Trophoblast cell (in vitro differentiated cells and primary cell): Measurements from ENCODE around the gene ZC3H12D.

Experiments
- DNase-seq, 2 donors: peaks; one replicate each; pipeline ENCODE4 v3.0.0-alpha.2; 2016
- H2AFZ ChIP-seq: 2 replicates; pipeline ENCODE4 v1.6.1; 2013; ENCODE audit warnings: low read length, moderate library complexity, mild to moderate bottlenecking; ENCODE audit not compliant: insufficient read depth, poor library complexity
- H2AK5ac ChIP-seq: 2 replicates; pipeline ENCODE4 v1.6.1; 2013; ENCODE audit warnings: mild to moderate bottlenecking, low read length
- H2BK120ac ChIP-seq: 2 replicates; pipeline ENCODE4 v1.6.1; 2013; ENCODE audit warnings: low read length, mild to moderate bottlenecking, moderate library complexity; ENCODE audit not compliant: insufficient read depth, poor library complexity
- H2BK12ac ChIP-seq: 2 replicates; pipeline ENCODE4 v1.6.1; 2013; ENCODE audit warnings: mild to moderate bottlenecking, low read length, moderate library complexity
- H2BK5ac ChIP-seq: 2 replicates; pipeline ENCODE4 v1.6.1; 2013; ENCODE audit warnings: low read length, low read depth, moderate library complexity, mild to moderate bottlenecking; ENCODE audit not compliant: poor library complexity
- H3K14ac ChIP-seq: 2 replicates; pipeline ENCODE4 v1.6.1; 2013; ENCODE audit warnings: mild to moderate bottlenecking, low read length
- H3K18ac ChIP-seq: 2 replicates; pipeline ENCODE4 v1.6.1; 2013; ENCODE audit warnings: mild to moderate bottlenecking, low read length
- H3K23ac ChIP-seq: 2 replicates; pipeline ENCODE4 v1.6.1; 2013; ENCODE audit warnings: low read length
- H3K27ac ChIP-seq: 2 replicates; pipeline ENCODE4 v1.5.1; 2013; ENCODE audit warnings: low read depth, mild to moderate bottlenecking, inconsistent platforms, low read length, moderate library complexity
- H3K27me3 ChIP-seq: 2 replicates; pipeline ENCODE4 v1.6.1; 2013; ENCODE audit warnings: inconsistent platforms, mild to moderate bottlenecking, low read length, moderate library complexity; ENCODE audit not compliant: insufficient read depth
- H3K36me3 ChIP-seq, 2 experiments: 1 replicate in 1 of 2; 2 replicates in 1 of 2; pipeline ENCODE4 v1.6.1; 2013; ENCODE audit warnings: low read length in 2 of 2, mild to moderate bottlenecking in 2 of 2, moderate library complexity in 1 of 2; ENCODE audit not compliant: insufficient read depth in 2 of 2, control insufficient read depth in 1 of 2
- H3K4ac ChIP-seq: 2 replicates; pipeline ENCODE4 v1.6.1; 2013; ENCODE audit warnings: low read depth, mild to moderate bottlenecking, low read length, moderate library complexity
- H3K4me1 ChIP-seq, 2 experiments: 1 replicate in 1 of 2; 2 replicates in 1 of 2; pipeline ENCODE4 v1.6.1; 2013; ENCODE audit warnings: low read length in 2 of 2, mild to moderate bottlenecking in 2 of 2, moderate library complexity in 1 of 2; ENCODE audit not compliant: insufficient read depth in 2 of 2, control insufficient read depth in 1 of 2
- H3K4me2 ChIP-seq: 2 replicates; pipeline ENCODE4 v1.6.1; 2013; ENCODE audit warnings: inconsistent platforms, mild to moderate bottlenecking, low read length, moderate library complexity
- H3K4me3 ChIP-seq: 2 replicates; pipeline ENCODE4 v1.5.1; 2013; ENCODE audit warnings: mild to moderate bottlenecking, low read depth, low read length, inconsistent platforms
- H3K79me1 ChIP-seq: one replicate; pipeline ENCODE4 v1.6.1; 2013; ENCODE audit warnings: low read length
- H3K79me2 ChIP-seq: 2 replicates; pipeline ENCODE4 v1.6.1; 2013; ENCODE audit warnings: low read length, mild to moderate bottlenecking; ENCODE audit not compliant: control insufficient read depth, insufficient read depth, poor library complexity
- H3K9ac ChIP-seq: 2 replicates; pipeline ENCODE4 v1.6.1; 2013; ENCODE audit warnings: mild to moderate bottlenecking, low read length
- H3K9me3 ChIP-seq: 2 replicates; pipeline ENCODE4 v1.6.1; 2013; ENCODE audit warnings: low read depth, mild to moderate bottlenecking, control low read depth, inconsistent platforms, low read length; ENCODE audit not compliant: insufficient read depth
- H4K12ac ChIP-seq: 2 replicates; pipeline ENCODE4 v1.6.1; 2013; ENCODE audit warnings: low read depth, mild to moderate bottlenecking, low read length, moderate library complexity
- H4K8ac ChIP-seq: 2 replicates; pipeline ENCODE4 v1.6.1; 2013; ENCODE audit warnings: low read depth, mild to moderate bottlenecking, low read length, moderate library complexity
- H4K91ac ChIP-seq: one replicate; pipeline ENCODE4 v1.6.1; 2013; ENCODE audit warnings: low read depth, mild to moderate bottlenecking, low read length, moderate library complexity
- WGBS: extraction: QIAGEN DNeasy Blood & Tissue Kit; methylation state at CpG from one replicate; pipeline ENCODE4 v1.1.7; 2013; ENCODE audit warnings: missing lambda C conversion rate; ENCODE audit not compliant: insufficient read length, insufficient coverage; ENCODE audit errors: extremely low coverage; 5-methylcytosine and 5-hydroxymethylcytosine counted together

The ZC3H12D gene

DNA sequence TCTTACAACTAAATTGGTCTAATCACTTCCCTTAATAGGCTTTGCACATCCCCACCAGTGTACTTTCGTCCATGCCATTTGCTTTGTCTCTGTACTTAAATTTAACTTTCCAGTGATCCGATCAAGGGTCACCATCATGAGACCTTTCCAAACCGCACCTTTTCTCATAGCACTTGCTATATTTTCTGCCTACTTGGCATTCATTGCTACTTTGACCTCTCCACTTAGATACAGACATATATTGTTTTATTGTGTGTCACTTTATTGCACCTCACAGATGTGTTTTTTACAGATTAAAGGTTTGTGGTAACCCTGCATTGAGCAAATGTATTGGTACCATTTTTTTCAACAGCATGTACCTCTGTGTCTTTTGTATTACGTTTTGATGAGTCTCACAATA lies 70.0 kb downstream of the ZC3H12D start:
- Histone ChIP-seq H3K79me1 (no peaks in the 10 kb centered on the region), H3K4ac (no peak overlapping the region), H4K12ac (no peak overlapping the region), H3K4me1 (no peaks in the 10 kb centered on the region), H3K9ac (no peak overlapping the region), H3K36me3 (peaks cover 4 to 6% of the 10 kb centered on the region in 2 experiments), H2AK5ac (no peak overlapping the region), H3K18ac (no peak overlapping the region), H3K23ac (no peak overlapping the region), H2BK5ac (no peak overlapping the region), H3K4me2 (no peak overlapping the region), H2BK120ac (no peak overlapping the region), H3K9me3 (no peaks in the 10 kb centered on the region), H2AFZ (no peak overlapping the region), H3K14ac (no peak overlapping the region), H3K27ac (no peak overlapping the region), H3K79me2 (no peaks in the 10 kb centered on the region), H2BK12ac (no peak overlapping the region), H3K4me3 (no peak overlapping the region), H4K8ac (no peak overlapping the region), H4K91ac (no peak overlapping the region), H3K27me3 (no peaks in the 10 kb centered on the region)
- no peak for DNase-seq
- WGBS: no CpG with 5 or more reads among the region's 4 CpGs

DNA sequence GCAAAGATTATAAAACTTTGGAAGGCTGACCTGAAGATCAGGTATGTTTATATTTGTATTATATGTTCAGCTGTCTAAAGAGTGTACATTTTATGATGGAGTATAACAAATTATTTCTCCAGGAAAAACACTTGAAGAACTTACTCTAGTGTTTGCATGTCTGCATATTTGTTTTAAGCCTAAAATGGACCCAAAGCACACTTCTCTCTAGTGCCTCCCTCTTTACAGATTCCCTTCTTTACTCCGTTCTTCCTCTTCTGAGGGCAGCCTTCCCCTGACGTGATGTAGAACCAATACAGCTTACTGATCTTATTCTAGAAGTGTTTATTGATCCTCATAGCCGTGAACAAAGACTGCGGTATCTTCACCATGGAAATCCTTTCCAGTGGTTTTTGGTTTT lies 70.8 kb downstream of the ZC3H12D start:
- no peak overlapping the region for H4K91ac ChIP-seq
- no peak overlapping the region for H2BK12ac ChIP-seq
- H2AK5ac ChIP-seq: no peak overlapping the region
- no peak overlapping the region for H4K8ac ChIP-seq
- no peak overlapping the region for H3K4ac ChIP-seq
- peaks cover 6 to 12% of the 10 kb centered on the region in 2 experiments for H3K36me3 ChIP-seq
- no peaks in the 10 kb centered on the region for H3K79me2 ChIP-seq
- H4K12ac ChIP-seq: no peak overlapping the region
- H3K14ac ChIP-seq: no peak overlapping the region
- H3K9ac ChIP-seq: no peak overlapping the region
- H3K9me3 ChIP-seq: no peaks in the 10 kb centered on the region
- H2AFZ ChIP-seq: no peak overlapping the region
- H3K27me3 ChIP-seq: no peaks in the 10 kb centered on the region
- H3K79me1 ChIP-seq: no peaks in the 10 kb centered on the region
- H3K27ac ChIP-seq: no peak overlapping the region
- no peak for DNase-seq
- no peak overlapping the region for H3K18ac ChIP-seq
- no peak overlapping the region for H2BK5ac ChIP-seq
- H3K23ac ChIP-seq: no peak overlapping the region
- H3K4me1 ChIP-seq: no peaks in the 10 kb centered on the region
- no peak overlapping the region for H2BK120ac ChIP-seq
- no peak overlapping the region for H3K4me2 ChIP-seq
- H3K4me3 ChIP-seq: no peak overlapping the region
- WGBS: no CpG with 5 or more reads among the region's 4 CpGs

DNA sequence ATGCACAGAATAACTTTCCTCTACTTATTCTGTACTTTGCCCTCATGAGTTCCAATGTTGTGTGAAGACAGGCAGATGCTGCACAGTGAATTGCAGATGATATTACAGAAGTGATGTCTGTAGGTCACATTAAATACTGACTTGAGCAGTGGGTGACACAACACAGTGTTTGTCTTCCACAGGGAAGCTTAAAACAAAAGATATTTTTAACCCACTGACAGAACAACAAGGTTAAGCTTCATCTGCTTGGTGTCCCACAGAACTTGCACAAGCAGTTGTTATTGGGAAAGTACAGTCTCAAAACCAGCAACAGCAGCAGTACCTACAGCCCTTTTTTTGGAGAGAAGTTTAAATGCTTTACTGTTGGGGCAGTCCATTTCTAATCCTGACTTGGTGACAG lies 74.3 kb downstream of the ZC3H12D start:
- no peak overlapping the region for H3K4me2 ChIP-seq
- DNase-seq: no peak
- H3K14ac ChIP-seq: no peak overlapping the region
- H2BK12ac ChIP-seq: no peak overlapping the region
- no peak overlapping the region for H3K9ac ChIP-seq
- no peak overlapping the region for H3K23ac ChIP-seq
- H4K91ac ChIP-seq: no peak overlapping the region
- H3K4me1 ChIP-seq: no peaks in the 10 kb centered on the region
- no peak overlapping the region for H3K4ac ChIP-seq
- H3K79me1 ChIP-seq: no peaks in the 10 kb centered on the region
- H3K36me3 ChIP-seq: peaks cover 6 to 12% of the 10 kb centered on the region in 2 experiments
- no peak overlapping the region for H3K4me3 ChIP-seq
- H2AFZ ChIP-seq: no peak overlapping the region
- no peak overlapping the region for H2BK120ac ChIP-seq
- no peaks in the 10 kb centered on the region for H3K9me3 ChIP-seq
- no peak overlapping the region for H3K18ac ChIP-seq
- H3K27me3 ChIP-seq: no peaks in the 10 kb centered on the region
- H4K8ac ChIP-seq: no peak overlapping the region
- H3K79me2 ChIP-seq: no peaks in the 10 kb centered on the region
- no peak overlapping the region for H2AK5ac ChIP-seq
- no peak overlapping the region for H2BK5ac ChIP-seq
- no peak overlapping the region for H3K27ac ChIP-seq
- no peak overlapping the region for H4K12ac ChIP-seq

DNA sequence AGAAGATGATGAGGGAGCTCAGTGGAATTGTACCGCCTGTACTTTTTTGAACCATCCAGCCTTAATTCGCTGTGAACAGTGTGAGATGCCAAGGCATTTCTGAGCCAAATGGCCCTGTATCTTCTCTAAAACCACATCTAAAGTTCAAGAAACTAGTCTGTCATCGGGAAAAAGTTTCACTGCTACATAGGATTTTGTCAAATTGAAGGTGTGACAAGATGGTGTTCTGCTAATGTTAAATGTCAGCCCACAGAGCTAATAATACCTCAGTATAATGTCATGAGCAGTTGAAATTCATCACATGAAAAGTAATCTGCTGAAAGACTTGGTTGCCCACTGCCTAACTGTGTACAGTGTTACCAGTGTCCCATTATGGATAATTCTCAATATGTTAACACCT lies 75.2 kb downstream of the ZC3H12D start:
- H2BK5ac ChIP-seq: no peak overlapping the region
- no peaks in the 10 kb centered on the region for H3K4me1 ChIP-seq
- H2BK12ac ChIP-seq: no peak overlapping the region
- no peaks in the 10 kb centered on the region for H3K27me3 ChIP-seq
- H3K14ac ChIP-seq: no peak overlapping the region
- H2BK120ac ChIP-seq: no peak overlapping the region
- H3K79me2 ChIP-seq: no peaks in the 10 kb centered on the region
- H3K9ac ChIP-seq: no peak overlapping the region
- H4K91ac ChIP-seq: no peak overlapping the region
- H3K4ac ChIP-seq: no peak overlapping the region
- no peak overlapping the region for H2AK5ac ChIP-seq
- H4K8ac ChIP-seq: no peak overlapping the region
- H3K27ac ChIP-seq: no peak overlapping the region
- H3K79me1 ChIP-seq: no peaks in the 10 kb centered on the region
- no peaks in the 10 kb centered on the region for H3K9me3 ChIP-seq
- H2AFZ ChIP-seq: no peak overlapping the region
- H3K4me3 ChIP-seq: no peak overlapping the region
- H3K18ac ChIP-seq: no peak overlapping the region
- H3K36me3 ChIP-seq: peaks cover 6 to 12% of the 10 kb centered on the region in 2 experiments
- H3K4me2 ChIP-seq: no peak overlapping the region
- no peak overlapping the region for H4K12ac ChIP-seq
- no CpG with 5 or more reads among the region's 3 CpGs for WGBS
- H3K23ac ChIP-seq: no peak overlapping the region
- no peak for DNase-seq
